A673 (cell line): ENCODE data around the gene SRSF5. TPM values are rescaled to one million over a fixed set of nuclear protein-coding genes. Genes with fewer than 3 reads are reported as not detected.

Experiments
- BruUV-seq: library from RNA; stranded (reverse); fragments of 400-500 nt; replicated peaks from 2 replicates; lab custom pipeline; 2021; lab: Mats Ljungman, UMichigan
- CTCF ChIA-PET: fragments of 300-600 bp; sonication (Branson Sonifier 250); formaldehyde crosslinking; loops from one replicate; lab custom pipeline; 2022; ENCODE audit warnings: antibody characterized with exemption; lab: Charles Lee
- POLR2A ChIA-PET: fragments of 300-600 bp; sonication (Branson Sonifier 250); formaldehyde crosslinking; loops from one replicate; lab custom pipeline; 2022; ENCODE audit warnings: antibody characterized with exemption; ENCODE audit not compliant: low non-redundant PET; lab: Charles Lee
- DNase-seq: peaks from one replicate; pipeline ENCODE4 v3.0.0-alpha.2; 2015; ENCODE audit warnings: low spot score
- H3K27ac ChIP-seq: fragments of 200-600 bp; sonication (generic); 2 replicates; pipeline ENCODE4 v1.5.1; 2016; ENCODE audit warnings: mixed run types, low read depth, mild to moderate bottlenecking, mixed read lengths, antibody characterized with exemption, low read length; ENCODE audit not compliant: poor library complexity, severe bottlenecking
- H3K27me3 ChIP-seq: fragments of 200-600 bp; sonication (generic); replicated peaks from 2 replicates; pipeline ENCODE4 v1.6.1; 2017; ENCODE audit warnings: mixed run types, low read depth, mild to moderate bottlenecking, mixed read lengths, antibody characterized with exemption, low read length; ENCODE audit not compliant: insufficient read depth, poor library complexity
- H3K36me3 ChIP-seq: fragments of 200-600 bp; sonication (generic); 2 replicates; pipeline ENCODE4 v1.6.1; 2016; ENCODE audit warnings: mixed run types, mild to moderate bottlenecking, mixed read lengths, antibody characterized with exemption, low read length; ENCODE audit not compliant: insufficient read depth, poor library complexity, severe bottlenecking
- H3K4me1 ChIP-seq: fragments of 200-600 bp; sonication (generic); 2 replicates; pipeline ENCODE4 v1.6.1; 2017; ENCODE audit warnings: mixed run types, mild to moderate bottlenecking, mixed read lengths, antibody characterized with exemption, low read length; ENCODE audit not compliant: insufficient read depth, poor library complexity, severe bottlenecking
- H3K4me3 ChIP-seq: fragments of 200-600 bp; sonication (generic); 2 replicates; pipeline ENCODE4 v1.5.1; 2016; ENCODE audit warnings: low read depth, mixed run types, mild to moderate bottlenecking, mixed read lengths, low read length; ENCODE audit not compliant: poor library complexity, severe bottlenecking
- H3K9me3 ChIP-seq: fragments of 200-600 bp; sonication (generic); 2 replicates; pipeline ENCODE4 v1.6.1; 2016; ENCODE audit warnings: mixed run types, low read depth, mild to moderate bottlenecking, mixed read lengths, antibody characterized with exemption, low read length; ENCODE audit not compliant: poor library complexity, severe bottlenecking
- EZH2 ChIP-seq: fragments of 200-600 bp; sonication (generic); IDR thresholded peaks from 2 replicates; pipeline ENCODE4 v1.6.1; 2017; ENCODE audit warnings: borderline replicate concordance, low read depth, mild to moderate bottlenecking, mixed read lengths, antibody characterized with exemption, low read length; ENCODE audit not compliant: poor library complexity, severe bottlenecking
- intact Hi-C: fragments of 100-400 bp; cut with micrococcal nuclease; formaldehyde crosslinking; loops from one replicate; pipeline ENCODE4 v1.10.0; 2022; ENCODE audit not compliant: unreplicated experiment
- total RNA-seq: library from RNA; stranded (reverse); gene quantifications from 2 replicates; pipeline ENCODE4 v1.2.3, GENCODE V29; 2021
- TF ChIP-seq, protein P1 (sequence below): fragments of 300-800, 200-600 bp; sonication (generic); conservative IDR thresholded peaks from 2 replicates; pipeline ENCODE4 v1.5.1; 2017; ENCODE audit warnings: low read depth, mild to moderate bottlenecking, antibody characterized with exemption, low read length, moderate library complexity, mixed read lengths

The SRSF5 gene
- total RNA-seq, 1 experiment from 2014 or later: 324 TPM

DNA sequence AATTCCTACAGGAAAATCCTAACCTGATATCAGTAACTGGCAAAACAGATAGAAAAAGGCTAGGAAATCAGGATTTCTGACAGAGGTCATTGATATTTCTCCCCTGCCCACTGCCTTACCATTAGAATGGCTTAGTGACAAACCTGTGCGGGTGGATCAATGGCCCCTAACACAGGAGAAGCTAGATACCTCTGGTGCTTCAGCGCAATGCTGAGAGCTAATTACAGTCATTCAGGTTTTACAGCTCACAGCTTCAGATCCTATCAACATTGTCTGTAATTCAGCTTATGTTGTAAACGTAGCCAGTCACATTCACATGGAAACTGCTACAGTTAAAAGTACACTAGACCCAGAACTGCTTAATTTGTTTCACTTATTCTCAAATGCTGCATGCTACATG lies 47.5 kb downstream of the SRSF5 start:
- intact Hi-C loops: no loop called here
- no peak for DNase-seq
- Histone ChIP-seq H3K9me3 (no peaks in the 10 kb centered on the region), H3K27me3 (peaks cover 34% of the 10 kb centered on the region), H3K36me3 (no peaks in the 10 kb centered on the region), H3K4me1 (no peaks in the 10 kb centered on the region), H3K4me3 (no peak overlapping the region), H3K27ac (no peak overlapping the region)
- BruUV-seq: no TSS peak
- POLR2A ChIA-PET: no interaction called here
- no peak for TF ChIP-seq EZH2
- TF ChIP-seq, protein P1, sequence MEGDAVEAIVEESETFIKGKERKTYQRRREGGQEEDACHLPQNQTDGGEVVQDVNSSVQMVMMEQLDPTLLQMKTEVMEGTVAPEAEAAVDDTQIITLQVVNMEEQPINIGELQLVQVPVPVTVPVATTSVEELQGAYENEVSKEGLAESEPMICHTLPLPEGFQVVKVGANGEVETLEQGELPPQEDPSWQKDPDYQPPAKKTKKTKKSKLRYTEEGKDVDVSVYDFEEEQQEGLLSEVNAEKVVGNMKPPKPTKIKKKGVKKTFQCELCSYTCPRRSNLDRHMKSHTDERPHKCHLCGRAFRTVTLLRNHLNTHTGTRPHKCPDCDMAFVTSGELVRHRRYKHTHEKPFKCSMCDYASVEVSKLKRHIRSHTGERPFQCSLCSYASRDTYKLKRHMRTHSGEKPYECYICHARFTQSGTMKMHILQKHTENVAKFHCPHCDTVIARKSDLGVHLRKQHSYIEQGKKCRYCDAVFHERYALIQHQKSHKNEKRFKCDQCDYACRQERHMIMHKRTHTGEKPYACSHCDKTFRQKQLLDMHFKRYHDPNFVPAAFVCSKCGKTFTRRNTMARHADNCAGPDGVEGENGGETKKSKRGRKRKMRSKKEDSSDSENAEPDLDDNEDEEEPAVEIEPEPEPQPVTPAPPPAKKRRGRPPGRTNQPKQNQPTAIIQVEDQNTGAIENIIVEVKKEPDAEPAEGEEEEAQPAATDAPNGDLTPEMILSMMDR: no peak
- CTCF ChIA-PET: no interaction called here

DNA sequence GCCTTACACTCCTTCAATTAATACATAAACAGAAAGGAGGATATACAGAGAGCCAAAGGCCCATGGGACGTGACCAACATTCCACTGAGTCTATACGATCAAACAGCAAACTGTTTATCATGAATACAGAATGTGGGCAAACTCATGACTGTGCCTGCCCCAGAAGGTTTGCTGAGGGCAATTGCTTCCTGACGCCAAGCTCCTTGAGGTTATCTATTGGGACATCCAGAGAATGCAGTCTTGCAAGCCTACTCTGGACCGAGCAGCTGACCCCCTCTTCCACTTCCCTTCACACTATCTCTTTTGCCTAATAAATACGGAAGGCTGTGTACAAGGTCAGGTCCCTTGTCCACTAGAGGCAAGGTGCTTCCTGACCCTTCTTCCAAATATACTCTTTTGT lies 48.6 kb downstream of the SRSF5 start:
- DNase-seq: no peak
- intact Hi-C loops: loop anchor here (5.0 kb wide), 1 partner anchor 197 kb away; no protein-coding TSS in a partner anchor
- no peak for TF ChIP-seq EZH2
- TF ChIP-seq, protein P1: no peak
- Histone ChIP-seq H3K27me3 (peaks cover 34% of the 10 kb centered on the region), H3K4me3 (no peak overlapping the region), H3K27ac (no peak overlapping the region), H3K4me1 (no peaks in the 10 kb centered on the region), H3K9me3 (no peaks in the 10 kb centered on the region), H3K36me3 (no peaks in the 10 kb centered on the region)
- CTCF ChIA-PET: no interaction called here
- POLR2A ChIA-PET: no interaction called here
- BruUV-seq: no TSS peak

DNA sequence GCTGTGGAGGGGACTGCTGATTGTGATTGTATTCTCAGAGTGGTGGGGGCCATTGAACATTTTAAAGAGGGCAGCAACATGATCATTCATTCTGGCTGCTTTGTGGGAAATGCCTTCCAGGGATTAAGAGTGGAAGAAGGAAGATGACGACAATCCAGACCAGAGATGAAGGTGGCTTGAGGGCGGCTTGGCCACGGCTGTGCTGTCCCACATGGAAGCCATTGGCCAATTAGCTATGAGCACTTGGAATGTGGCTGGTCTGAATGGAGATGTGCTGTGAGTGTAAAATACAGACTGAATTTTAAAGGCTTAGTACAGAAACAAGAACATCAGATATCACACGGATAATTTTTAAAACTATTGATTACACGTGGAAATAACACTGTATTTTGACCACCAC lies 49.3 kb downstream of the SRSF5 start:
- DNase-seq: no peak
- no TSS peak for BruUV-seq
- H3K9me3 ChIP-seq: no peaks in the 10 kb centered on the region
- no peak overlapping the region for H3K4me3 ChIP-seq
- H3K27me3 ChIP-seq: peaks cover 38% of the 10 kb centered on the region
- H3K4me1 ChIP-seq: no peaks in the 10 kb centered on the region
- H3K27ac ChIP-seq: no peak overlapping the region
- no peaks in the 10 kb centered on the region for H3K36me3 ChIP-seq
- POLR2A ChIA-PET: no interaction called here
- TF ChIP-seq EZH2: no peak
- TF ChIP-seq, protein P1: no peak
- intact Hi-C loops: loop anchor here (5.0 kb wide), 1 partner anchor 196 kb away; no protein-coding TSS in a partner anchor
- CTCF ChIA-PET: no interaction called here
